Sigmoid colon (tissue), 7 donors: ENCODE results near the gene DENND10. TPM values are rescaled to one million over a fixed set of nuclear protein-coding genes. Genes with fewer than 3 reads are reported as not detected.

Source experiments
- DNase-seq: peaks from one replicate; pipeline ENCODE4 v3.0.0-alpha.2; 2019
- H3K27ac ChIP-seq, 4 donors: fragments of 200-600 bp; sonication (generic); one replicate each; pipeline ENCODE4 v1.5.1; 2016 to 2019; ENCODE audit warnings: mild to moderate bottlenecking in 1 of 4
- H3K27me3 ChIP-seq, 3 donors: fragments of 200-600 bp; sonication (generic); one replicate each; pipeline ENCODE4 v1.5.1; 2019; ENCODE audit warnings: mild to moderate bottlenecking in 1 of 3
- H3K36me3 ChIP-seq, 4 donors: fragments of 200-600 bp; sonication (generic); one replicate each; pipeline ENCODE4 v1.5.1; 2016 to 2019
- H3K4me1 ChIP-seq, 4 donors: fragments of 200-600 bp; sonication (generic); one replicate each; pipeline ENCODE4 v1.5.1; 2017 to 2019
- H3K4me3 ChIP-seq, 4 donors: fragments of 200-600 bp; sonication (generic); one replicate each; pipeline ENCODE4 v1.5.1; 2017 to 2019; ENCODE audit warnings: mild to moderate bottlenecking in 2 of 4, moderate library complexity in 1 of 4
- H3K9me3 ChIP-seq, 4 donors: fragments of 200-600 bp in 3 of 4; sonication (generic) in 3 of 4; one replicate each; pipeline versions ENCODE4 v1.5.1 to v1.6.1; 2013 to 2019
- EP300 ChIP-seq, 4 donors: sonication (generic); formaldehyde crosslinking; IDR thresholded peaks; one replicate each; pipeline ENCODE4 v1.6.1; 2017; ENCODE audit warnings: antibody characterized with exemption in 4 of 4
- POLR2A ChIP-seq, 2 donors: fragments of 450-650 bp; IDR thresholded peaks; one replicate each; pipeline ENCODE4 v1.6.1; 2016; ENCODE audit warnings: antibody characterized with exemption in 2 of 2, mild to moderate bottlenecking in 2 of 2, moderate library complexity in 2 of 2
- POLR2AphosphoS5 ChIP-seq, 4 donors: sonication (generic); formaldehyde crosslinking; IDR thresholded peaks; one replicate each; pipeline ENCODE4 v1.6.1; 2017; ENCODE audit warnings: antibody characterized with exemption in 4 of 4
- WGBS, 2 donors: extraction: QIAGEN DNeasy Blood & Tissue Kit; methylation state at CpG; one replicate each; pipeline ENCODE4 v1.1.7; 2013; 5-methylcytosine and 5-hydroxymethylcytosine counted together
- intact Hi-C: fragments of 100-400 bp; cut with DNase I; formaldehyde crosslinking; loops from one replicate; pipeline ENCODE4 v1.15.1; 2023
- polyA plus RNA-seq, 3 donors: library from polyadenylated mRNA; stranded (reverse); fragments of 200-250 nt; gene quantifications; one replicate each; pipeline ENCODE4 v1.2.3, GENCODE V29; 2013
- small RNA-seq, 3 donors: library from RNA; depleted of rRNA; stranded (forward); fragments of <200 nt; gene quantifications; one replicate each; pipeline ENCODE3, GENCODE V24; 2016
- total RNA-seq, 4 donors: library from RNA; depleted of rRNA; stranded (reverse); fragments of >200 nt; gene quantifications; one replicate each; pipeline ENCODE4 v1.1.0, GENCODE V29; 2016
- TF ChIP-seq, protein P1 (sequence below), 4 experiments: fragments of 450-650 bp in 3 of 4; fragments of 200-600 bp in 1 of 4; IDR thresholded peaks; one replicate each; pipeline ENCODE4 v1.5.1; 2016 to 2019; ENCODE audit warnings: antibody characterized with exemption in 4 of 4, mild to moderate bottlenecking in 3 of 4, moderate library complexity in 2 of 4
- donor health status: healthy with polysubstance abuse.
- donor health status: Bipolar disorder and iron deficiency.
- donor health status: healthy.

Gene DENND10
- total and polyA plus RNA-seq, 7 donors = 25.8 to 51.3 (median 41.5) TPM

DNA sequence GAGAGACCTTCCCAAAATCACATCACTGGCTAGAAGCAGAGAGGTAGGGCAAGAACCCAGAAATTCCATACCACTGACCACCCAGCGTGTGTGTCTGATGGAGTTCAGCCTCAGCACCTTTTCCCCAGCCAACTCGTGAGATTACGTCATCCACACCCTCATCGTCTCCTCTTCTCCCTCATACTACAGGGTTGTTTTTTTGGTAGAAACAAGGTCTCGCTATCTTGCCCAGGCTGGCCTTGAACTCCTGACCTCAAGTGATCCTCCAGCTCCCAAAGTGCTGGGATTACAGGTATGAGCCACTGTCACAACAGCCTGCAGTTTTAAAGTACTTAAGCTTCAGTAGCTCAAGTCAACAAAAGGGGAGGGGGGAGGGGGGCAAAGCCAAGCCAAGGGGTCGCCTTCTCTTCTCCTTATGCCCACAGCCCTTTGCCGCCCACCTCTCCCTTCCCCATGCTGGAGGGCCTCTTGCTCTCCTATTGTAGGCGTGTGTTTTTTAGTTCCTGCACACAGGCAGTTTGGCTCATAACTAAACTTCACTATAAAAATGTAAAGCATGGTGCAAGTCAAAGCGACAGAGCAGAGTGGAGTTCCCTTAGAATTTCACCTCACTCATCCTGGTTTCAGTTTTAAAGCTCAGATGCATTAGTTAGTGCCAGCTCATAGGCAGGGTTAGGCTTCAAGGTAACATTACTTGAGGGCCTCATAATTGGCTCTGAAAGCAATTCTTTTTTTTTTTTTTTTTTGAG lies 79.9 kb downstream of the DENND10 start:
- peaks cover 0 to 7% (median 6%) of the 10 kb centered on the region in 4 donors for H3K4me1 ChIP-seq
- intact Hi-C loops = no loop called here
- H3K4me3 ChIP-seq = no peak overlapping the region
- WGBS, 2 donors = 83 to 90% methylated on average over 9 of the region's 9 CpGs
- H3K9me3 ChIP-seq = no peaks in the 10 kb centered on the region
- TF ChIP-seq, protein P1, sequence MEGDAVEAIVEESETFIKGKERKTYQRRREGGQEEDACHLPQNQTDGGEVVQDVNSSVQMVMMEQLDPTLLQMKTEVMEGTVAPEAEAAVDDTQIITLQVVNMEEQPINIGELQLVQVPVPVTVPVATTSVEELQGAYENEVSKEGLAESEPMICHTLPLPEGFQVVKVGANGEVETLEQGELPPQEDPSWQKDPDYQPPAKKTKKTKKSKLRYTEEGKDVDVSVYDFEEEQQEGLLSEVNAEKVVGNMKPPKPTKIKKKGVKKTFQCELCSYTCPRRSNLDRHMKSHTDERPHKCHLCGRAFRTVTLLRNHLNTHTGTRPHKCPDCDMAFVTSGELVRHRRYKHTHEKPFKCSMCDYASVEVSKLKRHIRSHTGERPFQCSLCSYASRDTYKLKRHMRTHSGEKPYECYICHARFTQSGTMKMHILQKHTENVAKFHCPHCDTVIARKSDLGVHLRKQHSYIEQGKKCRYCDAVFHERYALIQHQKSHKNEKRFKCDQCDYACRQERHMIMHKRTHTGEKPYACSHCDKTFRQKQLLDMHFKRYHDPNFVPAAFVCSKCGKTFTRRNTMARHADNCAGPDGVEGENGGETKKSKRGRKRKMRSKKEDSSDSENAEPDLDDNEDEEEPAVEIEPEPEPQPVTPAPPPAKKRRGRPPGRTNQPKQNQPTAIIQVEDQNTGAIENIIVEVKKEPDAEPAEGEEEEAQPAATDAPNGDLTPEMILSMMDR (IDR thresholded peaks at IDR 0.05) = no peak
- TF ChIP-seq POLR2A (IDR thresholded peaks at IDR 0.05) (no peak), EP300 (IDR thresholded peaks at IDR 0.05) (no peak), POLR2AphosphoS5 (IDR thresholded peaks at IDR 0.05) (no peak)
- no peaks in the 10 kb centered on the region for H3K27me3 ChIP-seq
- peak overlapping the region in 1 of 4 donors; percentile 53 for H3K27ac ChIP-seq
- DNase-seq = no peak
- H3K36me3 ChIP-seq = no peaks in the 10 kb centered on the region

Small RNAs within 50 kb of the gene (small RNA-seq; reads per million reads assigned to genes)
- gene AL355598.1 = 0 reads per million in 3 donors
- gene RF00413 = 0 reads per million in 3 donors
- gene SNORA19 = 0 reads per million in 3 donors

Other genes starting within 250 kb of the DENND10 start
- gene NANOS1, start 74.4 kb upstream of the DENND10 start, total RNA-seq = 1 to 10 TPM; 2.6 to 4.7 (median 4.0) TPM
- under 1 TPM in 1 of 3 donors, not detected in 2; 0.69 TPM for gene NANOS1, start 74.4 kb upstream of the DENND10 start, polyA plus RNA-seq
- 100 to 1,000 TPM in 3 of 4 donors, 10 to 100 TPM in 1; 98.4 to 135 (median 110) TPM for gene EIF3A, start 23.3 kb upstream of the DENND10 start, total RNA-seq
- 10 to 100 TPM; 27.5 to 71.0 (median 33.0) TPM for gene EIF3A, start 23.3 kb upstream of the DENND10 start, polyA plus RNA-seq
- 10 to 100 TPM; 16.8 to 26.5 (median 19.6) TPM for gene SFXN4, start 61.6 kb downstream of the DENND10 start, total RNA-seq
- 10 to 100 TPM; 14.8 to 48.3 (median 22.2) TPM for gene SFXN4, start 61.6 kb downstream of the DENND10 start, polyA plus RNA-seq
- 100 to 1,000 TPM; 155 to 247 (median 169) TPM for gene PRDX3, start 74.7 kb downstream of the DENND10 start, total RNA-seq
- gene PRDX3, start 74.7 kb downstream of the DENND10 start, polyA plus RNA-seq = 100 to 1,000 TPM; 133 to 267 (median 172) TPM
- gene GRK5, start 103.5 kb downstream of the DENND10 start, total RNA-seq = 10 to 100 TPM; 19.8 to 32.4 (median 22.2) TPM
- 10 to 100 TPM in 2 of 3 donors, 1 to 10 TPM in 1; 7.9 to 19.2 (median 15.5) TPM for gene GRK5, start 103.5 kb downstream of the DENND10 start, polyA plus RNA-seq